Stimulated activated CD4-positive, alpha-beta T cell treated with anti-CD3 and anti-CD28 coated beads, Interleukin-1b, Interleukin-23, amount 100 ng/mL, for 48 hours (primary cell): ENCODE results near the gene DEPDC7.
"Not testable (repeated sequence)": the region's sequence is repeated elsewhere in the genome, so short reads cannot be mapped to it uniquely, and the experiment has no call there.

Experiments used
- DNase-seq: peaks from one replicate; pipeline ENCODE4 v3.0.0-alpha.2; 2020

The DEPDC7 gene

GRCh38 chr11:33027233-33027632 lies 11.6 kb downstream of the DEPDC7 start:
- no peak for DNase-seq

- DNase-seq: no peak
Measured at GRCh38 chr11:33027846-33028536, 12.3 kb downstream of the DEPDC7 start.

GRCh38 chr11:33028537-33028914 lies 12.8 kb downstream of the DEPDC7 start:
- no peak for DNase-seq

GRCh38 chr11:33029218-33029617 lies 13.5 kb downstream of the DEPDC7 start:
- not testable (repeated sequence) for DNase-seq

- no peak for DNase-seq
Measured at GRCh38 chr11:33033493-33033892, 17.8 kb downstream of the DEPDC7 start.

- no peak for DNase-seq
Measured at GRCh38 chr11:33035011-33035410, 19.3 kb downstream of the DEPDC7 start.

- DNase-seq: peak; percentile 83
Measured at GRCh38 chr11:33039274-33040032, 23.8 kb downstream of the DEPDC7 start, which contains the start of gene TCP11L1. TCP11L1 (plus strand) TSS chr11:33039572; CDS start chr11:33043774, 4,202 bp downstream.

- DNase-seq: peak; percentile 52
Measured at GRCh38 chr11:33040033-33040861, 24.6 kb downstream of the DEPDC7 start.

GRCh38 chr11:33040862-33041453 lies 25.3 kb downstream of the DEPDC7 start:
- no peak for DNase-seq

GRCh38 chr11:33043221-33043830 lies 27.6 kb downstream of the DEPDC7 start:
- DNase-seq: no peak

GRCh38 chr11:33044285-33044756 lies 28.6 kb downstream of the DEPDC7 start:
- no peak for DNase-seq

GRCh38 chr11:33045551-33046255 lies 30.0 kb downstream of the DEPDC7 start:
- no peak for DNase-seq

- DNase-seq: not testable (repeated sequence)
Measured at GRCh38 chr11:33048701-33049100, 33.0 kb downstream of the DEPDC7 start.

GRCh38 chr11:33049565-33050408 lies 34.1 kb downstream of the DEPDC7 start:
- DNase-seq: not testable (repeated sequence)

- no peak for DNase-seq
Measured at GRCh38 chr11:33052231-33052630, 36.6 kb downstream of the DEPDC7 start.

GRCh38 chr11:33055375-33055774 lies 39.7 kb downstream of the DEPDC7 start:
- no peak for DNase-seq

- no peak for DNase-seq
Measured at GRCh38 chr11:33057284-33057683, 41.6 kb downstream of the DEPDC7 start.

GRCh38 chr11:33059331-33060007 lies 43.8 kb downstream of the DEPDC7 start:
- DNase-seq: no peak

GRCh38 chr11:33060271-33060670 lies 44.6 kb downstream of the DEPDC7 start:
- no peak for DNase-seq

GRCh38 chr11:33062137-33062536 lies 46.5 kb downstream of the DEPDC7 start:
- no peak for DNase-seq
